ENCODE data around the gene KLRF2.

The KLRF2 gene

GRCh38 chr12:9902539-9903228, 21.4 kb downstream of the KLRF2 start:
- no peaks in the 10 kb centered on the region for H3K27me3 Mint-ChIP-seq
- H3K36me3 Mint-ChIP-seq (ENCODE audit: low read depth) = peaks cover 7% of the 10 kb centered on the region
- intact Hi-C loops (cut with micrococcal nuclease) = no loop called here
- peaks cover 7% of the 10 kb centered on the region for H3K4me1 Mint-ChIP-seq (ENCODE audit: low read depth)
- peaks cover 42% of the 10 kb centered on the region for H3K9me3 Mint-ChIP-seq
- no peak overlapping the region for H3K4me3 Mint-ChIP-seq
- no peak overlapping the region for H3K27ac Mint-ChIP-seq

- H3K9me3 Mint-ChIP-seq = peaks cover 79% of the 10 kb centered on the region
- intact Hi-C loops (cut with micrococcal nuclease) = no loop called here
- H3K27me3 Mint-ChIP-seq = no peaks in the 10 kb centered on the region
- no peak overlapping the region for H3K4me3 Mint-ChIP-seq
- H3K27ac Mint-ChIP-seq = no peak overlapping the region
- H3K36me3 Mint-ChIP-seq (ENCODE audit: low read depth) = peaks cover 19% of the 10 kb centered on the region
- no peaks in the 10 kb centered on the region for H3K4me1 Mint-ChIP-seq (ENCODE audit: low read depth)
Observed at GRCh38 chr12:9906873-9907272, 25.6 kb downstream of the KLRF2 start.

- no peaks in the 10 kb centered on the region for H3K4me1 Mint-ChIP-seq (ENCODE audit: low read depth)
- H3K36me3 Mint-ChIP-seq (ENCODE audit: low read depth) = peaks cover 16% of the 10 kb centered on the region
- H3K27ac Mint-ChIP-seq = no peak overlapping the region
- H3K27me3 Mint-ChIP-seq = no peaks in the 10 kb centered on the region
- H3K4me3 Mint-ChIP-seq = no peak overlapping the region
- intact Hi-C loops (cut with micrococcal nuclease) = no loop called here
- peaks cover 79% of the 10 kb centered on the region for H3K9me3 Mint-ChIP-seq
Observed at GRCh38 chr12:9907769-9908168, 26.5 kb downstream of the KLRF2 start.

GRCh38 chr12:9908350-9908749, 27.1 kb downstream of the KLRF2 start:
- intact Hi-C loops (cut with micrococcal nuclease) = no loop called here
- H3K4me1 Mint-ChIP-seq (ENCODE audit: low read depth) = no peaks in the 10 kb centered on the region
- no peak overlapping the region for H3K4me3 Mint-ChIP-seq
- no peak overlapping the region for H3K27ac Mint-ChIP-seq
- H3K9me3 Mint-ChIP-seq = peaks cover 77% of the 10 kb centered on the region
- no peaks in the 10 kb centered on the region for H3K27me3 Mint-ChIP-seq
- peaks cover 12% of the 10 kb centered on the region for H3K36me3 Mint-ChIP-seq (ENCODE audit: low read depth)

GRCh38 chr12:9909724-9910123, 28.4 kb downstream of the KLRF2 start:
- Mint-ChIP-seq H3K36me3 (ENCODE audit: low read depth) (peaks cover 12% of the 10 kb centered on the region), H3K27ac (no peak overlapping the region), H3K4me1 (ENCODE audit: low read depth) (no peaks in the 10 kb centered on the region), H3K27me3 (no peaks in the 10 kb centered on the region), H3K4me3 (no peak overlapping the region), H3K9me3 (peaks cover 64% of the 10 kb centered on the region)
- intact Hi-C loops (cut with micrococcal nuclease) = no loop called here

- no peak overlapping the region for H3K4me3 Mint-ChIP-seq
- H3K36me3 Mint-ChIP-seq (ENCODE audit: low read depth) = peaks cover 12% of the 10 kb centered on the region
- no peaks in the 10 kb centered on the region for H3K4me1 Mint-ChIP-seq (ENCODE audit: low read depth)
- H3K9me3 Mint-ChIP-seq = peaks cover 55% of the 10 kb centered on the region
- no peaks in the 10 kb centered on the region for H3K27me3 Mint-ChIP-seq
- intact Hi-C loops (cut with micrococcal nuclease) = no loop called here
- no peak overlapping the region for H3K27ac Mint-ChIP-seq
Observed at GRCh38 chr12:9910716-9911421, 29.6 kb downstream of the KLRF2 start.

GRCh38 chr12:9911708-9912107, 30.4 kb downstream of the KLRF2 start:
- intact Hi-C loops (cut with micrococcal nuclease) = no loop called here
- Mint-ChIP-seq H3K4me1 (ENCODE audit: low read depth) (no peaks in the 10 kb centered on the region), H3K4me3 (no peak overlapping the region), H3K9me3 (peaks cover 55% of the 10 kb centered on the region), H3K27ac (no peak overlapping the region), H3K27me3 (no peaks in the 10 kb centered on the region), H3K36me3 (ENCODE audit: low read depth) (peaks cover 12% of the 10 kb centered on the region)

GRCh38 chr12:9919443-9919842, 38.2 kb downstream of the KLRF2 start:
- Mint-ChIP-seq H3K27ac (no peak overlapping the region), H3K27me3 (no peaks in the 10 kb centered on the region), H3K36me3 (ENCODE audit: low read depth) (no peaks in the 10 kb centered on the region), H3K4me1 (ENCODE audit: low read depth) (no peaks in the 10 kb centered on the region), H3K4me3 (no peak overlapping the region), H3K9me3 (no peaks in the 10 kb centered on the region)
- intact Hi-C loops (cut with micrococcal nuclease) = no loop called here

- Mint-ChIP-seq H3K4me3 (no peak overlapping the region), H3K9me3 (no peaks in the 10 kb centered on the region), H3K4me1 (ENCODE audit: low read depth) (no peaks in the 10 kb centered on the region), H3K36me3 (ENCODE audit: low read depth) (no peaks in the 10 kb centered on the region), H3K27ac (no peak overlapping the region), H3K27me3 (no peaks in the 10 kb centered on the region)
- intact Hi-C loops (cut with micrococcal nuclease) = no loop called here
Observed at GRCh38 chr12:9920451-9920850, 39.2 kb downstream of the KLRF2 start.

GRCh38 chr12:9922429-9922828, 41.1 kb downstream of the KLRF2 start:
- H3K27ac Mint-ChIP-seq = no peak overlapping the region

GRCh38 chr12:9925705-9926393, 44.6 kb downstream of the KLRF2 start:
- peaks cover 18% of the 10 kb centered on the region for H3K4me1 Mint-ChIP-seq (ENCODE audit: low read depth)
- no peaks in the 10 kb centered on the region for H3K9me3 Mint-ChIP-seq
- H3K27me3 Mint-ChIP-seq = no peaks in the 10 kb centered on the region
- intact Hi-C loops (cut with micrococcal nuclease) = loop anchor here (1.0 to 5.0 kb wide), 3 partner anchors 112 to 216 kb away; no protein-coding TSS in a partner anchor
- H3K36me3 Mint-ChIP-seq (ENCODE audit: low read depth) = no peaks in the 10 kb centered on the region
- H3K27ac Mint-ChIP-seq = peak overlapping the region; percentile 60
- H3K4me3 Mint-ChIP-seq = peak overlapping the region; percentile 63

More at GRCh38 chr12:9922429-9922828, 41.1 kb downstream of the KLRF2 start:
- peaks cover 6% of the 10 kb centered on the region for H3K4me1 Mint-ChIP-seq (ENCODE audit: low read depth)
- intact Hi-C loops (cut with micrococcal nuclease) = no loop called here
- no peaks in the 10 kb centered on the region for H3K27me3 Mint-ChIP-seq
- H3K36me3 Mint-ChIP-seq (ENCODE audit: low read depth) = no peaks in the 10 kb centered on the region
- no peaks in the 10 kb centered on the region for H3K9me3 Mint-ChIP-seq
- H3K4me3 Mint-ChIP-seq = no peak overlapping the region

GRCh38 chr12:9926876-9927275, 45.6 kb downstream of the KLRF2 start:
- Mint-ChIP-seq H3K27me3 (no peaks in the 10 kb centered on the region), H3K4me3 (no peak overlapping the region), H3K27ac (no peak overlapping the region), H3K4me1 (ENCODE audit: low read depth) (peaks cover 18% of the 10 kb centered on the region), H3K36me3 (ENCODE audit: low read depth) (no peaks in the 10 kb centered on the region), H3K9me3 (no peaks in the 10 kb centered on the region)
- intact Hi-C loops (cut with micrococcal nuclease) = loop anchor here (5.0 kb wide), 1 partner anchor 215 kb away; no protein-coding TSS in a partner anchor

- Mint-ChIP-seq H3K4me1 (ENCODE audit: low read depth) (peaks cover 18% of the 10 kb centered on the region), H3K4me3 (no peak overlapping the region), H3K27ac (peak overlapping the region; percentile 41), H3K27me3 (no peaks in the 10 kb centered on the region), H3K36me3 (ENCODE audit: low read depth) (no peaks in the 10 kb centered on the region), H3K9me3 (no peaks in the 10 kb centered on the region)
- intact Hi-C loops (cut with micrococcal nuclease) = loop anchor here (5.0 kb wide), 1 partner anchor 214 kb away; no protein-coding TSS in a partner anchor
Observed at GRCh38 chr12:9928607-9929006, 47.3 kb downstream of the KLRF2 start.

- intact Hi-C loops (cut with micrococcal nuclease) = no loop called here
- Mint-ChIP-seq H3K27me3 (no peaks in the 10 kb centered on the region), H3K9me3 (no peaks in the 10 kb centered on the region), H3K4me1 (ENCODE audit: low read depth) (peaks cover 13% of the 10 kb centered on the region), H3K27ac (no peak overlapping the region), H3K4me3 (no peak overlapping the region), H3K36me3 (ENCODE audit: low read depth) (no peaks in the 10 kb centered on the region)
Observed at GRCh38 chr12:9931245-9931644, 50.0 kb downstream of the KLRF2 start.

All from dendritic cell treated with granulocyte-macrophage colony-stimulating factor and Interleukin-4, amounts not matched to agents 40 ng/mL and 50 ng/mL, for 4 days (primary cell).